Mesothelial cell of epicardium (in vitro differentiated cells): ENCODE results near the gene FAM83C. TPM values are rescaled to one million over a fixed set of nuclear protein-coding genes. Genes with fewer than 3 reads are reported as not detected.

Experiments
- DNase-seq, 2 experiments: peaks; one replicate each; pipeline ENCODE4 v3.0.0; 2021; ENCODE audit warnings: low spot score in 2 of 2; ENCODE audit not compliant: unreplicated experiment in 2 of 2
- H3K27ac Mint-ChIP-seq: 2 replicates; pipeline ENCODE4 v1.8.0; 2021; ENCODE audit warnings: mixed read lengths
- H3K27me3 Mint-ChIP-seq: 2 replicates; pipeline ENCODE4 v1.8.0; 2021; ENCODE audit warnings: low read depth, mixed read lengths
- H3K36me3 Mint-ChIP-seq: 2 replicates; pipeline ENCODE4 v1.8.0; 2021; ENCODE audit warnings: mixed read lengths
- H3K4me1 Mint-ChIP-seq: 2 replicates; pipeline ENCODE4 v1.8.0; 2021; ENCODE audit warnings: mixed read lengths
- H3K4me3 Mint-ChIP-seq: 2 replicates; pipeline ENCODE4 v1.8.0; 2021; ENCODE audit warnings: mild to moderate bottlenecking, moderate library complexity, mixed read lengths
- H3K9me3 Mint-ChIP-seq: 2 replicates; pipeline ENCODE4 v1.8.0; 2021; ENCODE audit warnings: mixed read lengths
- total RNA-seq: library from RNA; stranded (reverse); gene quantifications from 3 replicates; pipeline ENCODE4 v1.2.1, GENCODE V29; 2021
- TF ChIP-seq, protein P1 (sequence below): fragments of 200-600 bp; sonication (generic); IDR thresholded peaks from one replicate; pipeline ENCODE4 v1.5.0; 2021; ENCODE audit warnings: antibody characterized with exemption; ENCODE audit not compliant: unreplicated experiment

FAM83C gene
- total RNA-seq, 1 donor from 2014 or later: not detected

DNA sequence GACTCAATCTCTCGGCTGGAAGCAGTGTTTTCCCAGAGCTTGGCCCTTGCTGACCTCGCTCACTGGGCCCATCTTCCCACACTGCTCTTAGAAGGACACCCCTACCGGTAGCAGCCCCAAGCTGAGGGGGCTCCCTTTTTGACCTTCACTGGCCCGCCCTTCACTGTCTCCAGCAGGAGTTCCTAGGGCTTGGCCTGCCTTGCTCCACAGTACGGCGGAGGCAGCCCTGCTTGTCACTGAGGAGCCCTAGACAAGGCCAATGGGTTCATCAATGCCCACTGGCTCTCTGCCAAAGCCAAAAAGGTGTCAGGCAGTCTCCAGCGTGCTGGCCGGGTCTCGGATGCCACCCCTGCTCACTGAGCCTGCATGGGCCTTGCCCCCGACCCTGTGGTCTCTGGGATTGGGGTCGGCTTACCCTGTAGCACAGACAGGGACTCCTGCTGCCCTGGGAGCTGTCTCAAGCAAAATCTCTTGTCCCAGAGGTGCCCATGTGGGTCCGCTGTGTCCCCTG lies 16.4 kb downstream of the FAM83C start:
- TF ChIP-seq, protein P1, sequence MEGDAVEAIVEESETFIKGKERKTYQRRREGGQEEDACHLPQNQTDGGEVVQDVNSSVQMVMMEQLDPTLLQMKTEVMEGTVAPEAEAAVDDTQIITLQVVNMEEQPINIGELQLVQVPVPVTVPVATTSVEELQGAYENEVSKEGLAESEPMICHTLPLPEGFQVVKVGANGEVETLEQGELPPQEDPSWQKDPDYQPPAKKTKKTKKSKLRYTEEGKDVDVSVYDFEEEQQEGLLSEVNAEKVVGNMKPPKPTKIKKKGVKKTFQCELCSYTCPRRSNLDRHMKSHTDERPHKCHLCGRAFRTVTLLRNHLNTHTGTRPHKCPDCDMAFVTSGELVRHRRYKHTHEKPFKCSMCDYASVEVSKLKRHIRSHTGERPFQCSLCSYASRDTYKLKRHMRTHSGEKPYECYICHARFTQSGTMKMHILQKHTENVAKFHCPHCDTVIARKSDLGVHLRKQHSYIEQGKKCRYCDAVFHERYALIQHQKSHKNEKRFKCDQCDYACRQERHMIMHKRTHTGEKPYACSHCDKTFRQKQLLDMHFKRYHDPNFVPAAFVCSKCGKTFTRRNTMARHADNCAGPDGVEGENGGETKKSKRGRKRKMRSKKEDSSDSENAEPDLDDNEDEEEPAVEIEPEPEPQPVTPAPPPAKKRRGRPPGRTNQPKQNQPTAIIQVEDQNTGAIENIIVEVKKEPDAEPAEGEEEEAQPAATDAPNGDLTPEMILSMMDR: no peak
- peaks cover 6% of the 10 kb centered on the region for H3K4me1 Mint-ChIP-seq
- no peaks in the 10 kb centered on the region for H3K27me3 Mint-ChIP-seq
- peaks cover 13% of the 10 kb centered on the region for H3K36me3 Mint-ChIP-seq
- no peak overlapping the region for H3K27ac Mint-ChIP-seq
- peak overlapping the region; percentile 95 for H3K4me3 Mint-ChIP-seq
- no peaks in the 10 kb centered on the region for H3K9me3 Mint-ChIP-seq
- no peak for DNase-seq

DNA sequence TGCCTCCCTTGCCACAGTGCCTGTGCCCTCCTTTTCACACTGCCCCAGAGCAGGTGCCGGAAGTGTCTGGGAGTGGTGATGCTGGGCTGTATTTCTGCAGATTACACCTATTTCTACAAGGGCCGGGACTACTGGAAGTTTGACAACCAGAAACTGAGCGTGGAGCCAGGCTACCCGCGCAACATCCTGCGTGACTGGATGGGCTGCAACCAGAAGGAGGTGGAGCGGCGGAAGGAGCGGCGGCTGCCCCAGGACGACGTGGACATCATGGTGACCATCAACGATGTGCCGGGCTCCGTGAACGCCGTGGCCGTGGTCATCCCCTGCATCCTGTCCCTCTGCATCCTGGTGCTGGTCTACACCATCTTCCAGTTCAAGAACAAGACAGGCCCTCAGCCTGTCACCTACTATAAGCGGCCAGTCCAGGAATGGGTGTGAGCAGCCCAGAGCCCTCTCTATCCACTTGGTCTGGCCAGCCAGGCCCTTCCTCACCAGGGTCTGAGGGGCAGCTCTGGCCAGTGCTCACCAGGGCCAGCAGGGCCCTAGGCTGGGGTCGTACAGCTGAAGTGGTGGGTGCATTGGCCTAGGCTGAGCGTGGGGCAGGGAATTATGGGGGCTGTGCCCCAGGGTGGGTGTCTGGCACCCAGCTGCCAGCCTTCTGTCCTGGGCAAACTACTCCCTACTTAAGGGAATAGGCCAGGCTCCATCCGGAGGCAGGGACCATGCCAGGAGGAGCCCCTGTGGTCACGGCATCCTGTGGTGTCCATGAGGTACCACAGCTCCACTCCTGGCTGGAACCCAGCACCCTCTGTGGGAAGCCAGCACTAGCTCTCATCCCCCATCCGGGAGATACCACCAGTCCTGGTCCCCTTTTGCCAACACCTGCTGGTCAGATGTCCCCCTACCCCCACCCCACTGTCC lies 17.8 kb downstream of the FAM83C start:
- Mint-ChIP-seq H3K9me3 (no peaks in the 10 kb centered on the region), H3K36me3 (peaks cover 4% of the 10 kb centered on the region), H3K27ac (no peak overlapping the region), H3K4me3 (no peak overlapping the region), H3K4me1 (peaks cover 6% of the 10 kb centered on the region), H3K27me3 (no peaks in the 10 kb centered on the region)
- TF ChIP-seq, protein P1: no peak
- no peak for DNase-seq

DNA sequence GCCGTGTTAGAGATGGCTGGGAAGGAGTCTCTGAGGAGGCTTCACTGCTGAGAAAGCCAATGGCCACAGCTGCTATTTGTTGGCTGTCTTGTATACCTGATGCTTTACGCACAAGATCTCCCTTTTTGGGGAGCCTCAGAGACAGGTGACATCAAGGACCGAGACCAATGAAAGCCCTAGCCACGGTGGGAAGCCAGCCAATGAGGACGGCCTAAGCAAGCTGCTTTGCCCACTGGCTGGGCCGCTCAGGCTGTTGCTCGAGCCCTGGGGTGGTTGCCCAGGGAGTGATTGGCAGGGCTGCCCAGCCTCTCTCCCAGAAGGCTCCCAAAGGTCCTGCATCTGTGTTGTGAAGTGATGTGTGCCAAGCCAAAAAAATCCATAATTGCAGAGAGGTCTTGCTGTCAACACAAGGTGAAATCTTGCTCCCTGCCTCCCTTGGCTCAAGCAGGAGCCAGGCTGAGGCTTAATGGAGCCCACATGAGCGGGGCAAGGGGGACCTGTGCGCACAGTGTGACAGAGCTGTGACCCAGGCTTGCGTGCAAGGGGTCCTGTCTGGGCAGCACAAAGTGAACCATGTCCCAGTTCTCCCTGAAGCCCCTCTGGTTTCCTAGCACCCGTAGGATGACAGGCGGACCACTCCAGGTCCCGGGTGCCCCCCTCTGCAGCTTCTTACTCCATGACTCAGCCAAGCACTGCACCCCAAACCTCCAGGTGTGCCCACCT lies 18.6 kb downstream of the FAM83C start:
- Mint-ChIP-seq H3K27me3 (no peaks in the 10 kb centered on the region), H3K36me3 (peaks cover 4% of the 10 kb centered on the region), H3K27ac (no peak overlapping the region), H3K4me3 (no peak overlapping the region), H3K9me3 (no peaks in the 10 kb centered on the region), H3K4me1 (peaks cover 10% of the 10 kb centered on the region)
- no peak for DNase-seq
- TF ChIP-seq, protein P1: no peak

DNA sequence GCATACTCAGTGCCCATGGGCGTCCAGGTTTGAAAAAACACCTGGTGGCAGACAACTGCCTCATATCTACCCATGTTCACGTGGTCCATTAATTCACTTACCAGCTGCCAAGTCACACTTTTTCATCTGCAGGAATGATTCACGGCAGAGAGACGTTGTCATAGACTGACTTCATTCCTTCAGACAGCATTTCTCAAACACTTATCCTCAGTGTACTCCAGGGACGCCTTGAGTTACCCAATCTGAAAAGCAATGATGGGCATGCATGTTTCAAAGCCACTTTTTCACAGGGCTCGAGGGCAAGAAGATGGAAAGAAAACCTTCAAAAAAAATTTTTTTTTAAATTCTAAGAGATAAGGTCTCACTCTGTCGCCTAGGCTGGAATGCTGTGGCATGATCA lies 20.3 kb downstream of the FAM83C start:
- DNase-seq: no peak
- TF ChIP-seq, protein P1: no peak
- no peak overlapping the region for H3K4me3 Mint-ChIP-seq
- peaks cover 8% of the 10 kb centered on the region for H3K4me1 Mint-ChIP-seq
- H3K9me3 Mint-ChIP-seq: no peaks in the 10 kb centered on the region
- H3K27ac Mint-ChIP-seq: no peak overlapping the region
- peaks cover 8% of the 10 kb centered on the region for H3K36me3 Mint-ChIP-seq
- no peaks in the 10 kb centered on the region for H3K27me3 Mint-ChIP-seq

DNA sequence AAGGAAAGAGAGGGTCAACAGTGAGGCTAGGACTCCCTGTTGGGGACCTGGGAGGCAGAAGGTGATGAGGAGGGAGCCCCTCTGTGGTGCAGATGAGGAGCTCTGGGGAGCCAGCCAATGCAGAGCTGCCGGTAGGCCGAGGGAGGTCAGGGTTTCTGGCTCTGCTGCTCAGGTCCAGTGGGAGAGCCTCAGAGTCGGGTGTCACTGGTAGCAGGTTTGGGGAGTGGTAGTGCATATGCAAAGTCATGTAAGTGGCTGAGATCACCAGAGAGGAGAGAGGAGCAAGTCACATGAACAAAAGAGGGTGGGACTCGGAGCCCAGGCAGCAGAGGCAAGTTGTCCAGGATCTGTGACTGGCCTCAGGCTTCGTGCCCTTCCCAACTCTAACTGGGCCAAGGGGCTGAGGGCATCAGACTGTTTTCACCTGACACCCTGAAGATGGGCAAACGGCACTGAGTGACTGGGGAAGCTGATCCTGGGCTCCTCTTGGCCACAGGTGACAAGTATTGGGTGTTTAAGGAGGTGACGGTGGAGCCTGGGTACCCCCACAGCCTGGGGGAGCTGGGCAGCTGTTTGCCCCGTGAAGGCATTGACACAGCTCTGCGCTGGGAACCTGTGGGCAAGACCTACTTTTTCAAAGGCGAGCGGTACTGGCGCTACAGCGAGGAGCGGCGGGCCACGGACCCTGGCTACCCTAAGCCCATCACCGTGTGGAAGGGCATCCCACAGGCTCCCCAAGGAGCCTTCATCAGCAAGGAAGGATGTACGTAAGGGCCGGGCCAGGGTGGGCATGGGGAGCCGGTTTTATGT lies 20.9 kb downstream of the FAM83C start:
- no peak for DNase-seq
- Mint-ChIP-seq H3K9me3 (no peaks in the 10 kb centered on the region), H3K27ac (no peak overlapping the region), H3K36me3 (peaks cover 12% of the 10 kb centered on the region), H3K27me3 (no peaks in the 10 kb centered on the region), H3K4me1 (peaks cover 8% of the 10 kb centered on the region), H3K4me3 (no peak overlapping the region)
- TF ChIP-seq, protein P1: no peak
